Stimulated activated naive CD8-positive, alpha-beta T cell treated with anti-CD3 and anti-CD28 coated beads, Interleukin-15, amount 100 ng/mL, for 72 hours (primary cell): ENCODE results near the gene RFTN1.

Source experiments
- ATAC-seq: fragments of 150-1000 bp; cut with Tn5 transposase; 2 replicates; pipeline ENCODE4 v1.10.0; 2021; ENCODE audit warnings: mild to moderate bottlenecking, moderate library complexity
- DNase-seq, 2 donors: peaks; one replicate each; pipeline ENCODE4 v3.0.0; 2021 to 2022
- H3K27ac Mint-ChIP-seq, 2 donors: one replicate each; pipeline ENCODE4 v1.8.0; 2022; ENCODE audit warnings: mild to moderate bottlenecking in 2 of 2, mixed read lengths in 2 of 2, moderate library complexity in 2 of 2
- H3K27me3 Mint-ChIP-seq: one replicate; pipeline ENCODE4 v1.8.0; 2022; ENCODE audit warnings: mixed read lengths
- H3K4me1 Mint-ChIP-seq: one replicate; pipeline ENCODE4 v1.8.0; 2022; ENCODE audit warnings: mild to moderate bottlenecking, mixed read lengths
- H3K4me3 Mint-ChIP-seq, 2 donors: one replicate each; pipeline ENCODE4 v1.8.0; 2022; ENCODE audit warnings: mild to moderate bottlenecking in 2 of 2, mixed read lengths in 2 of 2, moderate library complexity in 1 of 2
- H3K9me3 Mint-ChIP-seq, 2 donors: one replicate each; pipeline ENCODE4 v1.8.0; 2022; ENCODE audit warnings: mixed read lengths in 2 of 2

RFTN1 gene

DNA sequence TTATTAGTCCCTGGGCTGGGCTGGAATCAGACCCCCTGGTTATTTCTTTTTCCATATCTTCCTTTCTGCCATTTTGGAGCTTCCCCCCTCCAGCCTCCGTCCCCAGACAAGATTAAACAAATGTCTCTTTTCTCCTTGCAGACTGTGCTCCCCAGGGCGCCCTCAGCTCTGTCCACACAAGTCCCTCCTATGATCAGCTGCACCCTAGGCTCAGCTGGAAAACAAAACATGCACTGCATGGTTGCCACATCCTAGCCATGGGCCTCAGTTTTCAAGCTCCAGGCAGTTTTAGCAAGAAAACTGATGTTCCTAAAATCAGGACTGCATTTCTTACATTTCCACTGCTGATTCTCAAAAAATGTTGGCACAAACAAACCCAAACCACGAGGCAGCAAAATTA lies 23.5 kb upstream of the RFTN1 start:
- peaks cover 27% of the 10 kb centered on the region for H3K27me3 Mint-ChIP-seq
- peaks cover 4% of the 10 kb centered on the region for H3K4me1 Mint-ChIP-seq
- DNase-seq (no peak), ATAC-seq (no peak)
- H3K9me3 Mint-ChIP-seq: peaks cover 0 to 5% of the 10 kb centered on the region in 2 donors
- no peak overlapping the region for H3K27ac Mint-ChIP-seq
- no peak overlapping the region for H3K4me3 Mint-ChIP-seq

DNA sequence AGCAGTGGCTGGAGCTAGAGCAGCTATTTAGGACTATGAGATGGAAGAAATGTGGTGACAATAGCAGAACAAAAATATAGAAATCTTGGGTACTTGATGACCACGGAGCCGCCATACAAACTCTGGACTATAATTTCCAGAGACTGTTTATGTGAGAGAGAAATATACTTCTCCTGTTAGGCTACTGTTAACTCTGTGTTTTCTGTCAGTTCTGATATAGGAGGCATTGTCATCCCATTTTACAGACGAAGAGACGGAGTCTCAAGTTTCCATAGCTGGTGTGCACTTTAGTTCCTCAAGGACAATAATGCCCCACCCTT lies 22.8 kb upstream of the RFTN1 start:
- H3K9me3 Mint-ChIP-seq: peaks cover 0 to 5% of the 10 kb centered on the region in 2 donors
- peaks cover 4% of the 10 kb centered on the region for H3K4me1 Mint-ChIP-seq
- ATAC-seq (no peak), DNase-seq (no peak)
- peaks cover 25% of the 10 kb centered on the region for H3K27me3 Mint-ChIP-seq
- H3K4me3 Mint-ChIP-seq: peak overlapping the region in 1 of 2 donors; percentile 19
- H3K27ac Mint-ChIP-seq: no peak overlapping the region

DNA sequence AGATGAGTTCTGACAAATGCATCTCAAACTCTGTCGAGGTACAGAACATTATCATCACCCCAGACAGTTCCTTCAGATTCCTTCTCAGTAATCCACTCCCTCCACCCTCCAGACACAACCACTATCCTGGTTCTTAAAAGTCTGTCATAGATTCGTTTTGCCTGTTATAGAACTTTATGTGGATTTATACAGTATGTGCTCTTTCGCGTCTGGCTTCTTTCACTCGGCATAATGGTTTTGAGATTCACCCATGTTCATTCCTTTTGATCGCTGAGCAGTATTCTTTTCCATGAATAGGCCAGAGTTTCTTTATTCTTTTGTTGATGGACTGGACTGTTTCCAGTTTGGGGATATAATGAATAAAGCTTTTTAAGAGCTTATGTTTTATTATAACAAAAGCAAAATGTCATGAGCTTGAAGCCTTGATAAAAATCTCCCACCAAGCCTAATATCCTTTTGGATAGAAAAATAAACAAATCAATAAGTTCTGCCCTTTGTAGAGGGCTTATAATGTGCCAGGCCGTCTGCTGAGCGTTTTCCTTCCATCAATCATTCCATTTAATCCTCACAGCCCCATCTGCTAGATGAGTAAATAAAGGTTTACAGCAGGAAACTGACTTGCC lies 21.3 kb upstream of the RFTN1 start:
- Mint-ChIP-seq H3K27me3 (peaks cover 19% of the 10 kb centered on the region), H3K27ac (no peak overlapping the region), H3K9me3 (no peaks in the 10 kb centered on the region), H3K4me1 (peaks cover 6% of the 10 kb centered on the region), H3K4me3 (no peak overlapping the region)
- DNase-seq (no peak), ATAC-seq (no peak)

DNA sequence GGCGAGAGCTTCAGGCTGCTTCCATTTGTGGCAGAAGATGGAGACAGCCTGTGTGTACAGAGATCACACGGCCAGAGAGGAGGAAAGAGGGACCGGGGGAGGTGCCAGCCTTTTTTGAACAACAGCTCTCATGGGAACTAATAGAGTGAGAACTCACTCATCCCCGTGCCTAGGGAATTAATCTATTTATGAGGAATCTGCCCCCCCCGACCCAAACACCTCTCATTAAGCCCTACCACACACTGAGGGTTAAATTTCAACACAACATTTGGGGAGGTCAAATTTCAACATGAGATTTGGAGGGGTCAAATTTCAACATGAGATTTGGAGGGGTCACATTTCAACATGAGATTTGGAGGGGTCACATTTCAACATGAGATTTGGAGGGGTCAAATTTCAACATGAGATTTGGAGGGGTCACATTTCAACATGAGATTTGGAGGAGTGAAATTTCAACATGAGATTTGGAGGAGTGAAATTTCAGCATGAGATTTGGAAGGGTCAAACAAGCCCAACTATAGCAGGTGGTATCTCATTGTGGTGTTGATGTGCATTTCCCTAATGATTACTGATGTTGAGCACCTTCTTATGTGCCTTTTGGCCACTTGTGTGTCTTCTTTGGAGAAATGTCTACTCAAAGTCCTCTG lies 20.6 kb upstream of the RFTN1 start:
- H3K4me3 Mint-ChIP-seq: no peak overlapping the region
- no peak for ATAC-seq
- H3K4me1 Mint-ChIP-seq: peaks cover 13% of the 10 kb centered on the region
- DNase-seq: no peak
- no peaks in the 10 kb centered on the region for H3K9me3 Mint-ChIP-seq
- H3K27me3 Mint-ChIP-seq: peaks cover 18% of the 10 kb centered on the region
- no peak overlapping the region for H3K27ac Mint-ChIP-seq

DNA sequence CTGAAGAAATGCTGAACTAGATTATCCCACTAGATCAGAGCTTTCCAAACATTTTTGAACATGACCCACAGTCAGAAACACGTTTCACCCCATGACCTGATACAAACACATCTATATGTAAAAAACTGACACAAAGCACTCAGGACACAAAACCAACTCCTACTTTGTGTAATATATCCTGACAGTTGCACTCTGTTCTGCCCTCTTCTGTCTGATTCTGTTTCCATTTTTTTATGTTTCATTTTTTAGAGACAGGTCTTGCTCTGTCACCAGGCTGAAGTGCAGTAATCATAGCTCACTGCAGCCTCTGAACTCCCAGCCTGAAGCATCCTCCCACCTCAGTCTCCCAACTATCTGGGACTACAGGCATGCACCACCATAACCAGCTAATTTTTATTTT lies 15.8 kb upstream of the RFTN1 start:
- Mint-ChIP-seq H3K9me3 (peaks cover 17 to 19% of the 10 kb centered on the region in 2 donors), H3K27me3 (no peaks in the 10 kb centered on the region), H3K27ac (no peak overlapping the region), H3K4me1 (peaks cover 15% of the 10 kb centered on the region), H3K4me3 (no peak overlapping the region)
- ATAC-seq: peak; percentile 61
- no peak for DNase-seq

DNA sequence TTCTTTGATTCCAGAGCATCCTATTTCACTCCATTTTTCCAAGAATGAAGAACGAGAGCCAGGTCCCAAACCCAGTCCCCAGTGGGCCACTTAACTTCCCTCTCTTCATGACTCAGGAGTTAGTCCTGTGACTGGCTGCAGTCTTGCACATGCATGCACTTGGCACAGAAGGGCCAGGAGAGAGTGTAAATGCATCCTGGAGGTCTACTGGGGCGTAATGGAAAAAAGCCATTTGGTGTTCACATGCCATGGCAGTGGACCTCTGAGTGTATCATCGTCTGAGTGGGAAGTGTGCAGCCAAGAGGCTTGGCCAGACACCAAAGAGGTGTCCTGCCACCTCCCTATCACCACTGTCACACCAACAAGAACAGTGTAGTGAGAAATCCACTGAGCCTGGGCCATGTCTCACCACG lies 15.1 kb upstream of the RFTN1 start:
- H3K4me3 Mint-ChIP-seq: no peak overlapping the region
- no peaks in the 10 kb centered on the region for H3K27me3 Mint-ChIP-seq
- DNase-seq (no peak), ATAC-seq (no peak)
- peaks cover 17 to 21% of the 10 kb centered on the region in 2 donors for H3K9me3 Mint-ChIP-seq
- no peak overlapping the region for H3K27ac Mint-ChIP-seq
- H3K4me1 Mint-ChIP-seq: peaks cover 15% of the 10 kb centered on the region

DNA sequence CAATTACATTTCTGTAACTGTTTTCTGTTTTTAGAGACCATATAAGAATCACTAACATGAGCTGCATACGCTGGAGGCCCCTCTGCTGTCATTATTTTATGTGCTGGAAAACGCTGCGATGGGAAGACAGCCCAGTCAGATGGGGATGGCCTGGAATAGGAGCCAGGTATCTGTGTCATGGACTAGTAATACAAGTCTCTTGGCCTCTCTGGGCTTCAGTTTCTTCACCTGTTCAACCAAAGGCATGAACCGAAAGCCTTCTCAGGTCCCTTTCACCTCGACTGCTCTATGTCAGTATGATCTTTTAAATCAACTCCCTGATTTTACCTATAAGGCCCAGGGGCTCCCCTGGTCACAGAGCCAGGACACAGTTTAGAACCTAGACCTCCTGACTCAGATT lies 14.6 kb upstream of the RFTN1 start:
- H3K27ac Mint-ChIP-seq: no peak overlapping the region
- no peak for ATAC-seq

DNA sequence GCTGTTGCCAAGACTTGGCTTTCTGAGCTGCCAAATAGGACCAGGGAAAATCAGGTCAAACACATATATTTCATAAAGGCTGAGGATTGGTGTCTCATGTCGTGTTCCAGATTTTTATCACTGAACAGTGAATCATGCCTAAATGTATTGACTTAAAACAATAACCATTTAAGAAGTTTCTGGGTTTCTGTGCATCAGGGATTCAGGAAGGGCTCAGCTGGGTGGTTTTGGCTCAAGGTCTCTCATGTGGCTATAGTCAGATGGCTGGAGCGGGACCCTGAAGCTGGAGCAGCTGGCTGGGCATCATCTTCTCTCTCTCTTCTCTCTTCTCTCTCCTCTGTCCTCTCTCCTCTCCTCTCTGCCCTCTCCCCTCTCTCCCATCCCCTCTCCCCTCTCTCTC lies 10.7 kb upstream of the RFTN1 start:
- Mint-ChIP-seq H3K27me3 (no peaks in the 10 kb centered on the region), H3K27ac (no peak overlapping the region)
- no peak for DNase-seq

More for the DNA sequence above, 14.6 kb upstream of the RFTN1 start:
- H3K4me3 Mint-ChIP-seq: no peak overlapping the region
- DNase-seq: no peak
- peaks cover 21 to 23% of the 10 kb centered on the region in 2 donors for H3K9me3 Mint-ChIP-seq
- peaks cover 15% of the 10 kb centered on the region for H3K4me1 Mint-ChIP-seq
- no peaks in the 10 kb centered on the region for H3K27me3 Mint-ChIP-seq

DNA sequence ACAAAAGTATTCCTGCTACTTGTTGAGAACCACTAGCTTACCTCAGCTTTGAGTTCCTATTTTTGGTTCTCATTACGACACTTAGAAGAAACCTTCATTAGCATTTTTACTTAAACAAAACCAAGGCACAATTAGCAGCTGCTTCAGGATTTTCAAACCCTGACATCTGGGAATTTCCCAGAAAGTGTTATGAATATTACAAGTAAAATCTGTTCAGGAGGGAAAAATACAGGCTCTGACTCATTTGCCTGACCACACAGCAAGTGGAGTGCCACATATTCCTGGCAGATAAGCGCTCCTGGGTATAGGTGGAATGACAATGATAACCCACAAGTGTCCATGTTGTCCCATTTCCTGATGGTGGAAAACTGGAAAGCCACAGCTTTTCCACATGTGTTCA lies 10.3 kb upstream of the RFTN1 start:
- Mint-ChIP-seq H3K4me1 (peaks cover 48% of the 10 kb centered on the region), H3K27ac (no peak overlapping the region)
- DNase-seq: no peak

More for the DNA sequence above, 10.7 kb upstream of the RFTN1 start:
- Mint-ChIP-seq H3K4me1 (peaks cover 47% of the 10 kb centered on the region), H3K9me3 (peaks cover 33 to 35% of the 10 kb centered on the region in 2 donors), H3K4me3 (no peak overlapping the region)
- no peak for ATAC-seq

DNA sequence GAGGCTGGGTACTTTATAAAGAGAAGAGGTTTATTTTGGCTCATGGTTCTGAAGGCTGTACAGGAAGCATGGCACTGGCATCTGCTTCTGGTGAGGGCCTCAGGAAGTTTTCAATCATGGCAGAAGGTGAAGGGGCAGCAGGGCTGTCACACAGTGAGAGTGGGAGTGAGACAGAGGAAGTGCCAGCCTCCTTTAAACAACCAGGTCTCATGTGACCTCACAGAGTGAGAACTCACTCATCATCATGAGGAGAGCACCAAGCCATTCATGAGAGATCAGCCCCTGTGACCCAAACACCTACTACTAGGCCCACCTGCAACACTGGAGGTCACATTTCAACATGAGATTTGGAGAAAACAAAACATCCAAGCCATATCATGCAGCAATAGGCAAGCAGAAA lies 9.3 kb upstream of the RFTN1 start:
- Mint-ChIP-seq H3K9me3 (peaks cover 47 to 49% of the 10 kb centered on the region in 2 donors), H3K4me3 (no peak overlapping the region), H3K27ac (peak overlapping the region in 1 of 2 donors; percentile 37), H3K4me1 (peaks cover 48% of the 10 kb centered on the region), H3K27me3 (no peaks in the 10 kb centered on the region)
- ATAC-seq (no peak), DNase-seq (no peak)

More for the DNA sequence above, 10.3 kb upstream of the RFTN1 start:
- peaks cover 37 to 40% of the 10 kb centered on the region in 2 donors for H3K9me3 Mint-ChIP-seq
- no peak overlapping the region for H3K4me3 Mint-ChIP-seq
- H3K27me3 Mint-ChIP-seq: no peaks in the 10 kb centered on the region
- ATAC-seq: no peak

DNA sequence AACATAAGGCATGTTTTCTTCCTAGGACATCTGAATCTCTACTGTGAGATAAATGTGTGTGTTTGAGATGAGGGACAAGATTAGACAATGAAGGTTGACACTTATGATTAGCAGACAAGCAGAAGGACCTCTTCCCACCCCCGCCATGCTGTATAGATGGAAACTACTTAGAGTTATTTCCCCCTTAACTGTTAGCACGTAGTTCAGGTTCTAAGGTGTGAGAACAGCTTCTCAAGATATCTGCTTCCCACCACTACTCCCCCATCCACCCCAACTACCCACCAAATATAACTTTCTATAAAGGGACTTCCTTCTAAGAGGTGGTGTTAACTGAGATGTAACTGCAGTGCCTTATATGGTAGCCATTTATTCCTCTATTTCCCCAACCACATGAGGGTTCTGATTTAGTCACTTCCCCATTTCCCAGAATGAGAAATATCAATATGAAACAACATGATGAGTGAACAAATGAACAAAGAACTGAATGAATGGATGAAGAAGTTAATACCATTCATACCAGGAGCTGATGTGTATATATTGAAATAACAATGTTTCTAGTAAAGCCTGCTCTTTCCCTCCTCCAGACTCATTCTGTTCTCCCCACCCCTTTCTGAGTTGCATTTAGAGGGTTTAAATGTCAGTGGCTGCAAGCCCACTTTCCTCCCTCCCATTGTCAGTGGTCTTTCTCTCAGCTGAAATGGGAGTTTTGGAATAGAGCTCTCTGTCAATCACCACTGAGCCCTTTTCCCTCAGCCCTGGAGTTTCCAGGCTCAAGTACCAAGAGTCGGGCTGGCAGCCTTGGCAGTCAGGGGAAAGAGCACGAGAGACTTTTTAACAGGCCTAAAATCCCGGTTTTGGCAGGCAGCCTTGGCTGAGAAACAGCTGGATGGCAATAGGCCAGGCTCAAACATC lies 7.7 kb upstream of the RFTN1 start:
- Mint-ChIP-seq H3K9me3 (peaks cover 42 to 51% of the 10 kb centered on the region in 2 donors), H3K27me3 (no peaks in the 10 kb centered on the region), H3K27ac (peak overlapping the region; percentile 80 to 84), H3K4me1 (peaks cover 64% of the 10 kb centered on the region), H3K4me3 (peak overlapping the region; percentile 29 to 42)
- DNase-seq: peak in 1 of 2 donors; percentile 35
- ATAC-seq: peak; percentile 88

DNA sequence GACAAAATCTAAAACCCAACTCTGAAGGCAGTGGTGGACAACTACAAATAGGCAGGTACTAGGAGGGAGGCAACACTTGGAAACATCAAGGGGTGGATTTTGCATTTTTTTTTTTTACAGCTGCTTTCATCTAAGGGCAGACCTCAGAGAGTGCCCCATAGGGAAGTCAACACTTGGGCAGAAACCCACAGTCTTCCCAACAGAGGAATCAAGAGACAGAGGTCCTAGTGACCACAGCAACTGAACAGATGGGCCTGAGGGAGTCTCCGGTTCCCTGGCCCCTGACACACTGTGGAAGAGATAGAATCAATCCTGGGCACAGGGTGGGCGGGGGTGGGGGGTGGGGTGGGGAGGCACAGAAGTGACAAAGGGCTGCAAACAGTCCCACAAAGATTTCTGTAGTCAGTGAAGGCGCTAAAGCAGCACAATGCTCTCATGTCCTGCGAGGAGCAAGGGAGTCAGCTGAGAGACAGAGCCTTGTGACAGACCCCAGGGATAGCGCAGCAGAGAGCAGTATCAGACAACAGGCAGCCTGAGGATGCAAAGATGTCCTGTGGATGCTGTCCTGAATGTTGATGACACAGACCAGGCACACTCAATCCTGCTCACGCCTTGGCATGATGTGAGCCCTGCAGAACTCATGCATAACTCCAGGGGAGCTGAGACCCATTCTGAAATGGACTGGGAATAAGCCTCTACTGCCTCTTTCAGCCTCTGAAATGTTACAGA lies 6.9 kb upstream of the RFTN1 start:
- ATAC-seq (peak; percentile 5), DNase-seq (no peak)
- Mint-ChIP-seq H3K27me3 (no peaks in the 10 kb centered on the region), H3K9me3 (peaks cover 36 to 44% of the 10 kb centered on the region in 2 donors), H3K4me1 (peaks cover 72% of the 10 kb centered on the region), H3K27ac (peak overlapping the region; percentile 61 to 80), H3K4me3 (peak overlapping the region; percentile 7 to 29)

DNA sequence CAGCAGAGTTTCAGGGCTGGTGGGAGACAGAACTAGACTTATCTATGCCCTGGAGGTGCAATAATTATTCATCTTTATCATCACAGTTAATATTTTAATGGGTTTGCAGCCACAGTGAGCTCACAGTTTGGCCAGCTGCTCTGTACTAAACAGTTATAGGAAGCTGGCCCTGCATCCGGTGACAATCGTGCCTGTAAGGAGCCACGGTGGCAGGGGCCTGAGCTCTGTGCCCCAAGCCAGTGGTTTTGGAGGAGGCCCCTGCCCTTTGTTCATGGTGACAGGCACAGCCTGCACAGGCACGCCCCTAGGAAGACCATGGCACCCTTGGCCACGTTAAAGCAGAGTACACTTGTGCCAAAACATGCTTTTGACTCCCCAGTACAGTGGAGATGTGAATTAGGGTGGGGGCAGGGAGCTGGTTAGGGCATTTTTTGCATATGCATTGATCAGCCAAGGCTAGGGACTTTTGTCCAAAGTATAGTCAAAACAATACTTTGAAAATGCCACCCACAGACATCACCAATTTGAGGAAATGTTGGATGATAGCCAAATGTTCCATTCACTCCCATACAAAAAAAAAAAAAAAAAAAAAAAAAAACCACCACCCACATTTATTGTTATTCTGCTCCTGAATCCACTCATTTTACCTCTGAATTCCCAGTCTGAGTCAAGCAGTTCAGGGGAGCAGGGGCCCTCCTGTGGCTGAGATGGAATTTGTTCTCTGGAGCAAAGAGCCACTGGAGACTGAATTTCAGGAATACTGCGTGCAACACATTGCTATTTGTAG lies 3.4 kb upstream of the RFTN1 start:
- peak; percentile 26 to 64 for DNase-seq
- H3K9me3 Mint-ChIP-seq: peaks cover 16 to 18% of the 10 kb centered on the region in 2 donors
- no peaks in the 10 kb centered on the region for H3K27me3 Mint-ChIP-seq
- H3K4me3 Mint-ChIP-seq: peak overlapping the region; percentile 83 to 91
- H3K4me1 Mint-ChIP-seq: peaks cover 78% of the 10 kb centered on the region
- H3K27ac Mint-ChIP-seq: peak overlapping the region in 1 of 2 donors; percentile 1
- ATAC-seq: peak; percentile 17

DNA sequence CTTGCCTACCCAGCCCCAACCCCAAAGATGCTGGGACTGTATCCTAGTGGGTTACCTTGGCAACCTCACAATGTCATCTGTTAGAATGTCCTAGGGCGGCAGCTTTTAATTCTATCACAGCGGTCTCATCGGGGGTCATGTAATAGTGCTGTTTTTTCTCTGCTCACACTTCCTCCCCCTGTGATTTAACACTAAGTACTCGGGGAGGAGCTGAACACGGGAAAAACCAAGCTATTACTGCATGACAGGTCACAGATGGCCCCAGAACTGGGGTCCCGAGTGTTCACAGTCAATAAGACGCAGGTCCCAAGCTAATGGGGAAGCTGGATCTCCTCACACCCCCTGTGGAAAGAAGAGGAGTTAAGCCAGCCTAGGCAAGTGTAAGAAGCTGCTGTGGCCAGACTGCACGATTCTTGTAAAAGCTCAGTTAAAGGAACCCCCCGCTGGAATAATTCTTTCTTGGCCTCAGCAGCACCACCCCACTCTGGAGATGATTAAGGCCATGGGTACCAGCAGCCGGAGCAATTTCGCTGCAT lies 2.5 kb upstream of the RFTN1 start:
- no peaks in the 10 kb centered on the region for H3K27me3 Mint-ChIP-seq
- peaks cover 78% of the 10 kb centered on the region for H3K4me1 Mint-ChIP-seq
- ATAC-seq (no peak), DNase-seq (no peak)
- H3K9me3 Mint-ChIP-seq: peaks cover 16 to 18% of the 10 kb centered on the region in 2 donors
- peak overlapping the region; percentile 34 to 36 for H3K27ac Mint-ChIP-seq
- H3K4me3 Mint-ChIP-seq: peak overlapping the region; percentile 83 to 91
